ENCODE results near the gene RIPOR3. TPM values are rescaled to one million over a fixed set of nuclear protein-coding genes. Genes with fewer than 3 reads are reported as not detected.

Gene RIPOR3
- total RNA-seq, 2 donors from 2014 or later: 2.3 to 6.9 TPM

DNA sequence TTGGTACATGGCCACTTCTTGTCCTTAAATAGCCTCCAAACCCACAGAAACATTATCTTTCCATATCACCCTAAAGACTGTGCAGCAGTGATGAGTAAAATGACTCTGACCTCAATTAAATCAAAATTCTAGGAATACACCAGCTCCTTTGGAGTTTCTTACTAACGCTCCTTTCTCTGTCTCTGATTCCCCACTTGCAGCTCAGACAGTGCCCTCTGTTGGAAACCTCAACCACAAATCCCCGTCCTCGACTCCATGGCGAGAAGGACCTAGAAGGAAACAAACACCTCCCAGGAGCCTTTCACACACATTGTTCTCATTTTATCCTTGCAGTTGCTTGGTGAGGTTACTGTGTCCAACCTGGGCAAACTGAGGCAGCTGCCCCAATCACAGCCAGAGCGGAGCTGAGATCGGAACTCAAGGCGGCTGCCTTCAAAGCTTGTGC, 22.3 kb upstream of the RIPOR3 start:
- intact Hi-C loops (cut with DNase I): loop anchor here (5.0 kb wide), 1 partner anchor 46 kb away; no protein-coding TSS in a partner anchor

DNA sequence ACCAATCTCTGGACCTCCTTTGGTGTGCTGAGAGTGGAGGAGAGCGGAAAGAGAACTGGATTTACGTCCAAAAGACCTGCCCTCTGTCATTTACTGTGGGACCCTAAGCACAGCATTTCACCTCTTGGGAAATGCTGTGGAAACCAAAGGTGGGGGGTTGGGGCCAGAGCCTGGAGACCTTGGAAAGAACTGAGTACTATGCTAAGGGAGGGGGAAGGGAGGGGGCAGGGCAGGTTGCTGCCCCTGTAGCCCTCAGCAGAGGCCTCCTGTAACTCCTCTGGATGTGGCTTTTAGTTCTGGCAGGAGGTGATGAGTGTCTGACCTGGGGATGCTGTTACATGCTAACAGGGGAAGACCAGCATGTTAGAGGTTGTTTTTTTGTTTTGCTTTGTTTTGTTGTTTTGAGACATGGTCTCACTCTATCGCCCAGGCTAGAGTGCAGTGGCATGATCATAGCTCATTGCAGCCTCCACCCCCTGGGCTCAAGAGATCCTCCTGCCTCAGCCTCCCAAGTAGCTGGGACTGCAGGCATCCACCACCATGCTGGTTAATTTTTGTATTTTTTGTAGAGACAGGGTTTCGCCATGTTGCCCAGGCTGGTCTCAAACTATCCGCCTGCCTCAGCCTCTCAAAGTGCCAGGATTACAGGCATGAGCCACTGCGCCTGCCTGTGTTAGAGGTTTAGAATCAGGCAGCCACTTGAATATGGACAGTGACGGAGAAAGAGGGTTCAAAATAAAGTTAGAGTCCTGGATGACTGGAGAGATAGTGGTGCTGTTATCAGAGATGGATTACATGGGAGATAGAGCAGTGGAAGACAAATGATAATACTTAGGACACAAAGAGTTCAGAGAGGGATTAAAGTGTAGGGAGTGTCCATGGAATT, 21.7 kb upstream of the RIPOR3 start:
- Histone ChIP-seq H3K9me3 (no peaks in the 10 kb centered on the region), H3K27me3 (no peaks in the 10 kb centered on the region), H3K27ac (no peak overlapping the region), H3K4me1 (peaks cover 31% of the 10 kb centered on the region), H3K4me3 (no peak overlapping the region), H3K36me3 (replicated peaks in 1 of 2; ENCODE audit: insufficient read depth in 1 of 2, low read depth in 2 of 2) (no peaks in the 10 kb centered on the region)
- intact Hi-C loops (cut with DNase I): loop anchor here (5.0 kb wide), 1 partner anchor 46 kb away; no protein-coding TSS in a partner anchor
- DNase-seq: no peak
- TF ChIP-seq POLR2A (IDR thresholded peaks at IDR 0.05): no peak
- TF ChIP-seq, protein P1, sequence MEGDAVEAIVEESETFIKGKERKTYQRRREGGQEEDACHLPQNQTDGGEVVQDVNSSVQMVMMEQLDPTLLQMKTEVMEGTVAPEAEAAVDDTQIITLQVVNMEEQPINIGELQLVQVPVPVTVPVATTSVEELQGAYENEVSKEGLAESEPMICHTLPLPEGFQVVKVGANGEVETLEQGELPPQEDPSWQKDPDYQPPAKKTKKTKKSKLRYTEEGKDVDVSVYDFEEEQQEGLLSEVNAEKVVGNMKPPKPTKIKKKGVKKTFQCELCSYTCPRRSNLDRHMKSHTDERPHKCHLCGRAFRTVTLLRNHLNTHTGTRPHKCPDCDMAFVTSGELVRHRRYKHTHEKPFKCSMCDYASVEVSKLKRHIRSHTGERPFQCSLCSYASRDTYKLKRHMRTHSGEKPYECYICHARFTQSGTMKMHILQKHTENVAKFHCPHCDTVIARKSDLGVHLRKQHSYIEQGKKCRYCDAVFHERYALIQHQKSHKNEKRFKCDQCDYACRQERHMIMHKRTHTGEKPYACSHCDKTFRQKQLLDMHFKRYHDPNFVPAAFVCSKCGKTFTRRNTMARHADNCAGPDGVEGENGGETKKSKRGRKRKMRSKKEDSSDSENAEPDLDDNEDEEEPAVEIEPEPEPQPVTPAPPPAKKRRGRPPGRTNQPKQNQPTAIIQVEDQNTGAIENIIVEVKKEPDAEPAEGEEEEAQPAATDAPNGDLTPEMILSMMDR (IDR thresholded peaks at IDR 0.05): no peak
- WGBS, 2 donors: 87 to 90% methylated on average over 6 to 7 of the region's 7 CpGs
- no peak for ATAC-seq

More for the DNA sequence above, 22.3 kb upstream of the RIPOR3 start:
- no peaks in the 10 kb centered on the region for H3K36me3 ChIP-seq (replicated peaks in 1 of 2; ENCODE audit: insufficient read depth in 1 of 2, low read depth in 2 of 2)
- H3K4me1 ChIP-seq: peaks cover 24% of the 10 kb centered on the region
- DNase-seq (peak; percentile 58 to 70 (median 65)), ATAC-seq (peak; percentile 68)
- no peaks in the 10 kb centered on the region for H3K9me3 ChIP-seq
- H3K27ac ChIP-seq: no peak overlapping the region
- no peak overlapping the region for H3K4me3 ChIP-seq
- WGBS, 2 donors: 33 to 47% methylated on average over 7 of the region's 7 CpGs
- TF ChIP-seq, protein P1 (IDR thresholded peaks at IDR 0.05): peak; percentile 18 to 70 (median 52)
- no peak for TF ChIP-seq POLR2A (IDR thresholded peaks at IDR 0.05)
- H3K27me3 ChIP-seq: no peaks in the 10 kb centered on the region

DNA sequence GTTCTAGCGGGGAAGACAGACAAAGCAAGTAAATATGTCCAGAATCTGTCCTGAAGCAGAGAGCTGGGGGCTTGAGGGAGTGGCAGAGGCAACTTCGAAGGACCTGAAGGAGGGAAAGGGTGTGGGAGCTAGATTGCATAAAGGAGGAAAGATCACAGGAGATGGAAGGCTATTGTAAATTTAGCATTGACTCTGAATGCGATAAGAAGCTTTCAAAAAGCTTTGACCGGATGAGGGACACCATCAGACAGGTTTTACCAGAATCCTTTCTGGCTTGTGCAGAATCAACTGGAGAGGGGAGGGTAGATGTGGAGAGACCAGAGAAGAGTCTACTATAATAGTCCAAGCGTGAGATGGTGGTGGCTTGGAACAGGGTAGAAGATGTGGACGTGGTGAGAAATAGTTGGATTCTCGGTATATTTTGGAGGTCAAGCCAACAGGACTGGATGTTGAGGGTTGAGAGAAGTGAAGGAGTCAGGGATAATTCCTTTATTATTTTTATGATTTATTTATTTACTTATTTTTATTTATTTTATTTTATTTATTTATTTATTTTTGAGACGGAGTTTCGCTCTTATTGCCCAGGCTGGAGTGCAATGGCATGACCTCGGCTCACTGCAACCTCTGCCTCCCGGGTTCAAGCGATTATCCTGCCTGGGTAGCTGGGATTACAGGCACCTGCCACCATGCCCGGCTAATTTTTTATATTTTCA, 19.9 kb upstream of the RIPOR3 start:
- Histone ChIP-seq H3K36me3 (replicated peaks in 1 of 2; ENCODE audit: insufficient read depth in 1 of 2, low read depth in 2 of 2) (no peaks in the 10 kb centered on the region), H3K4me3 (no peak overlapping the region), H3K4me1 (peaks cover 39% of the 10 kb centered on the region), H3K27me3 (no peaks in the 10 kb centered on the region), H3K9me3 (no peaks in the 10 kb centered on the region), H3K27ac (peak overlapping the region in 3 of 4 donors; percentile 4 to 53 (median 36))
- no peak for ATAC-seq
- no peak for DNase-seq
- TF ChIP-seq, protein P1 (IDR thresholded peaks at IDR 0.05): no peak
- TF ChIP-seq POLR2A (IDR thresholded peaks at IDR 0.05): no peak
- 71 to 77% methylated on average over 13 of the region's 13 CpGs for WGBS, 2 donors
- intact Hi-C loops (cut with DNase I): loop anchor here (5.0 kb wide), 1 partner anchor 44 kb away; no protein-coding TSS in a partner anchor

DNA sequence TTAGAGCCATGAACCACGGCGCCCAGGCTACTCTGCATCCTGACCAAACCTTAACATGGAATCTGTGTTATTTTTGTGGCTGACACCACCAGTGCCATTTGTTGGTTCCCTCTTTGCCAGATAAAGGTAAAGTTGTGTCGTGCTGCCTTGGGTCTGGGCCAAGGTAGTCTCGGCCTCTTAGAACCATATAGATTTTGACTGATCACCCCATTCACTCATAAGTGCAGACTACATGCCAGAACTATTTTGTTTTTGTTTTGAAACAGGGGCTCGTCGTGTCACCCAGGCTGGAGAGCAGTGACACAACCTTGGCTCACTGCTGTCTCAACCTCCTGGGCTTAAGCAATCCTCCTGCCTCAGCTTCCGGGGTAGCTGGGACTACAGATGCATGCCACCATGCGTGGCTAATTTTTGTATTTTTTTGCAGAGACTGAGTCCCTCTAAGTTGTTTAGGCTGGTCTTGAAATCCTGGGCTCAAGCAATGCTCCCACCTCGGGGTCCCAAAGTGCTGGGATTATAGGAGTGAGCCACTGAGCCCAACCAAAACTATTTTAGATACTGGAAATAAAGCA, 19.2 kb upstream of the RIPOR3 start:
- intact Hi-C loops (cut with DNase I): loop anchor here (5.0 kb wide), 1 partner anchor 43 kb away; no protein-coding TSS in a partner anchor
- WGBS, 2 donors: 57 to 67% methylated on average over 6 to 9 of the region's 9 CpGs
- no peak for ATAC-seq

More for the DNA sequence above, 19.2 kb upstream of the RIPOR3 start:
- TF ChIP-seq, protein P1 (IDR thresholded peaks at IDR 0.05): no peak
- TF ChIP-seq POLR2A (IDR thresholded peaks at IDR 0.05): no peak
- Histone ChIP-seq H3K4me1 (peaks cover 39% of the 10 kb centered on the region), H3K36me3 (replicated peaks in 1 of 2; ENCODE audit: insufficient read depth in 1 of 2, low read depth in 2 of 2) (no peaks in the 10 kb centered on the region), H3K27ac (peak overlapping the region in 3 of 4 donors; percentile 4 to 53 (median 36)), H3K4me3 (no peak overlapping the region), H3K27me3 (no peaks in the 10 kb centered on the region), H3K9me3 (no peaks in the 10 kb centered on the region)
- peak in 2 of 4 donors; percentile 45 to 49 for DNase-seq
